OCI-LY3 (cell line): Measurements from ENCODE around the gene TMEM164.

Experiments used
- EZH2phosphoT487 ChIP-seq: fragments of 200-600 bp; shearing (Covaris generic); IDR thresholded peaks from 2 replicates; pipeline ENCODE4 v1.6.1; 2018; ENCODE audit warnings: antibody characterized with exemption, mixed run types, low read depth
- TF ChIP-seq, protein P1 (sequence below): fragments of 200-600, 300-600 bp; sonication (generic); IDR thresholded peaks from 2 replicates; pipeline ENCODE4 v1.5.1; 2014; ENCODE audit warnings: antibody characterized with exemption, low read length, low read depth

- TF ChIP-seq, protein P1, sequence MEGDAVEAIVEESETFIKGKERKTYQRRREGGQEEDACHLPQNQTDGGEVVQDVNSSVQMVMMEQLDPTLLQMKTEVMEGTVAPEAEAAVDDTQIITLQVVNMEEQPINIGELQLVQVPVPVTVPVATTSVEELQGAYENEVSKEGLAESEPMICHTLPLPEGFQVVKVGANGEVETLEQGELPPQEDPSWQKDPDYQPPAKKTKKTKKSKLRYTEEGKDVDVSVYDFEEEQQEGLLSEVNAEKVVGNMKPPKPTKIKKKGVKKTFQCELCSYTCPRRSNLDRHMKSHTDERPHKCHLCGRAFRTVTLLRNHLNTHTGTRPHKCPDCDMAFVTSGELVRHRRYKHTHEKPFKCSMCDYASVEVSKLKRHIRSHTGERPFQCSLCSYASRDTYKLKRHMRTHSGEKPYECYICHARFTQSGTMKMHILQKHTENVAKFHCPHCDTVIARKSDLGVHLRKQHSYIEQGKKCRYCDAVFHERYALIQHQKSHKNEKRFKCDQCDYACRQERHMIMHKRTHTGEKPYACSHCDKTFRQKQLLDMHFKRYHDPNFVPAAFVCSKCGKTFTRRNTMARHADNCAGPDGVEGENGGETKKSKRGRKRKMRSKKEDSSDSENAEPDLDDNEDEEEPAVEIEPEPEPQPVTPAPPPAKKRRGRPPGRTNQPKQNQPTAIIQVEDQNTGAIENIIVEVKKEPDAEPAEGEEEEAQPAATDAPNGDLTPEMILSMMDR, result no peak
- TF ChIP-seq EZH2phosphoT487, result no peak
Measured at GRCh38 chrX:110136136-110136535, 133.2 kb downstream of the TMEM164 start.
